K562 (cell line): ENCODE data around the gene GTF2A1.

ENCODE experiments used
- BCL6 ChIP-seq: fragments of 250-450 bp; sonication (Bioruptor Pico); IDR thresholded peaks from 2 replicates; pipeline ENCODE4 v1.4.0; 2020
- GABPB1 ChIP-seq: sonication (generic); formaldehyde crosslinking; IDR thresholded peaks from 2 replicates; pipeline ENCODE4 v1.8.0; 2022; ENCODE audit warnings: mild to moderate bottlenecking, missing genetic modification reagents
- POLR2A ChIP-seq: fragments of 450-650 bp; conservative IDR thresholded peaks from 2 replicates; pipeline ENCODE4 v1.6.1; 2016
- POLR2AphosphoS2 ChIP-seq: IDR thresholded peaks from 2 replicates; pipeline ENCODE4 v1.6.1; 2012; ENCODE audit warnings: low read length, improper control_type of control experiment
- RBM22 ChIP-seq: fragments of 200-400 bp; formaldehyde crosslinking; IDR thresholded peaks from 2 replicates; pipeline ENCODE4 v1.6.1; 2018; ENCODE audit warnings: low read length, low read depth; ENCODE audit not compliant: poor library complexity, severe bottlenecking
- RFX1 ChIP-seq: fragments of 450-650 bp; IDR thresholded peaks from 2 replicates; pipeline ENCODE4 v1.6.1; 2016; ENCODE audit warnings: mild to moderate bottlenecking, moderate library complexity
- ZNF274 ChIP-seq: IDR thresholded peaks from 2 replicates; pipeline ENCODE4 v1.6.1; 2011; ENCODE audit warnings: low read depth, mild to moderate bottlenecking, low read length, moderate library complexity, borderline replicate concordance
- ZNF408 ChIP-seq: fragments of 250-450 bp; sonication (Bioruptor Pico); IDR thresholded peaks from 2 replicates; pipeline ENCODE4 v1.4.0; 2020; ENCODE audit warnings: low read depth, mild to moderate bottlenecking, moderate library complexity
- TF ChIP-seq, protein P1 (sequence below): sonication (generic); formaldehyde crosslinking; IDR thresholded peaks from 2 replicates; pipeline ENCODE4 v1.8.1; 2023; ENCODE audit warnings: mild to moderate bottlenecking, missing genetic modification reagents

- no peak for TF ChIP-seq GABPB1 (CRISPR knock-in tag)
- no peak for TF ChIP-seq POLR2A
- TF ChIP-seq, protein P1, sequence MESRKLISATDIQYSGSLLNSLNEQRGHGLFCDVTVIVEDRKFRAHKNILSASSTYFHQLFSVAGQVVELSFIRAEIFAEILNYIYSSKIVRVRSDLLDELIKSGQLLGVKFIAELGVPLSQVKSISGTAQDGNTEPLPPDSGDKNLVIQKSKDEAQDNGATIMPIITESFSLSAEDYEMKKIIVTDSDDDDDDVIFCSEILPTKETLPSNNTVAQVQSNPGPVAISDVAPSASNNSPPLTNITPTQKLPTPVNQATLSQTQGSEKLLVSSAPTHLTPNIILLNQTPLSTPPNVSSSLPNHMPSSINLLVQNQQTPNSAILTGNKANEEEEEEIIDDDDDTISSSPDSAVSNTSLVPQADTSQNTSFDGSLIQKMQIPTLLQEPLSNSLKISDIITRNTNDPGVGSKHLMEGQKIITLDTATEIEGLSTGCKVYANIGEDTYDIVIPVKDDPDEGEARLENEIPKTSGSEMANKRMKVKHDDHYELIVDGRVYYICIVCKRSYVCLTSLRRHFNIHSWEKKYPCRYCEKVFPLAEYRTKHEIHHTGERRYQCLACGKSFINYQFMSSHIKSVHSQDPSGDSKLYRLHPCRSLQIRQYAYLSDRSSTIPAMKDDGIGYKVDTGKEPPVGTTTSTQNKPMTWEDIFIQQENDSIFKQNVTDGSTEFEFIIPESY (CRISPR knock-in tag) = no peak
- TF ChIP-seq BCL6 (CRISPR knock-in tag) = no peak
- no peak for TF ChIP-seq ZNF274
- no peak for TF ChIP-seq POLR2AphosphoS2
- TF ChIP-seq RBM22 = no peak
- no peak for TF ChIP-seq RFX1
- no peak for TF ChIP-seq ZNF408 (CRISPR knock-in tag)
Observed at GRCh38 chr14:81153187-81153586, 67.6 kb downstream of the GTF2A1 start.
